ENCODE data around the gene SKIC2.
"Not testable (repeated sequence)": the region's sequence is repeated elsewhere in the genome, so short reads cannot be mapped to it uniquely, and the experiment has no call there.

The SKIC2 gene

DNA sequence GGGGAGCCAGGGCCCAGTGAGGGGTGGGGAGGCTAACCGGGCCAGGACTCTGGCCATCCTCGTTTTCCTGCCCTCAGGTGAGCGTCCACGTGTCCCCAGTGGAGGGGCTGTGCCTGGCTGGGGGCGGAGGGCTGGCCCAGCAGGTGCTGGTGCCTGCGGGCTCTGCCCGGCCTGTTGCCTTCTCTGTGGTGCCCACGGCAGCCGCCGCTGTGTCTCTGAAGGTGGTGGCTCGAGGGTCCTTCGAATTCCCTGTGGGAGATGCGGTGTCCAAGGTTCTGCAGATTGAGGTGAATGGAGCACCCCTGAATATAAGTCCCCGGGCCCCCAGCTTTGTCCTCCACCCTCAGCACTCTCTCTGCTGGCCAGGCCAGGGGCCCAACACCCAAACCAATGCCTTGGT is 35.4 kb downstream of the SKIC2 start:
- not testable (repeated sequence) for DNase-seq (ENCODE audit: low spot score)

- DNase-seq (ENCODE audit: low spot score), result not testable (repeated sequence)
These were observed 37.4 kb downstream of the SKIC2 start for GRCh38 chr6:31996385-31996784.

DNA sequence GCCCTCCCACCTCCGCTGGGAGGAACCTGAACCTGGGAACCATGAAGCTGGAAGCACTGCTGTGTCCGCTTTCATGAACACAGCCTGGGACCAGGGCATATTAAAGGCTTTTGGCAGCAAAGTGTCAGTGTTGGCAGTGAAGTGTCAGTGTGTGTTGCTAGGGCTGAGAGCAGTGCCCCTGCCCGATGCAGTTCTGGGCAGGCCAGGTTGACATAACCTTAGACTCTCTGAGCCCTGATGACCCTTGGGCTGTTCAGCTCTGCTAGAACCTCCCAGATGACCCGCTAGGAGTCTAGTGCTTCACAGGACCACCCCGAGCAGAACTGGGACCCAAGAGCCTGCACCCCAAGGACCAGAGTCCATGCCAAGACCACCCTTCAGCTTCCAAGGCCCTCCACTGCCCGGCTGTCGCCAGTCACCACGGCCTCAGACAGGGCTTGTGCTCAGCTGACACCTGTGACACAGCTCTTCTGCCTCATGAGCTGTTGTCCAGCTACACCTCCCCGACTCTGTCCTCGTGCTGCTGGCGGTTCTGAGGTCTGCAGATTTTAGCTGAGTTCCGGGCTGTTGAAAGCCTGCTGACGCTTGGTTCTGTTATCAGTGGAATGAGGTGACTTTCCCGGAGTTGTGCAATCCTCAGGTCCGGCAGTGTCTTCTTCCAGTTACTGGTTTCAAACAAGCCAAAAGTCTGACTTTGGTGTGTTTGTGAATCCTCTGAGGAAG is 43.7 kb downstream of the SKIC2 start:
- DNase-seq (ENCODE audit: low spot score), result not testable (repeated sequence)

- not testable (repeated sequence) for DNase-seq (ENCODE audit: low spot score)
These were observed 44.3 kb downstream of the SKIC2 start for GRCh38 chr6:32003301-32003700.

GRCh38 chr6:32004393-32004792 is 45.4 kb downstream of the SKIC2 start:
- not testable (repeated sequence) for DNase-seq (ENCODE audit: low spot score)

DNA sequence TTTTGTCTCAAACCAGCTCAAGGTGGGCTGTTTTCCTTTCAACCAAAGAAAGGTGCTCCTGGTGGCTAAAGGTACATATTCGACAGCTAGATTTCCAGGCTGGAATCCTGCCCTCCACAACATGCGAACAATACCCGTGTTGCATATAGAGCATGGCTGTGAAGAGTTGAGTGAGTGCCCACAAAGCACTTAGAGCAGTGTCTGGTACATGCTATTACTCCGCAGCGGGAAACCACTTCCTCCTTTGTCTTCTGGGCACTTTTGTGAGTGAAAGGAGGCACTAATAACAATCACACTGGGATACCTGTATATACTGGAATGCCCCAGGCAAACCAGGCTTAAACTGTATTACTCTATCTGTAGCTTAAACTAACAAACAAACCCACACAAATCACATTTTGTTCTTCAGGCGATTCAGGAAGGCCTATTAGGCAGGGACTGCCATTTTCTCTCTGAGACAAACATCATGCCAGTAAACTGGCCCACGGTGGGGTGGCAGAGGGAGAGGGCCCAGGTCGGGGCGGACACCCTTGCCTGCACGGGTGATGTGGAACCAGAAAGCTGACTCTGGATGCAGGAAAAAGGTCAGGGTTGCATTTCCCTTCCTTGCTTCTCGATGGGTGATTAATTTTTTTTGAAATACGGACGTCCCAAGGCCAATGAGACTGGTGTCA is 46.0 kb downstream of the SKIC2 start:
- DNase-seq (ENCODE audit: low spot score), result not testable (repeated sequence)

DNA sequence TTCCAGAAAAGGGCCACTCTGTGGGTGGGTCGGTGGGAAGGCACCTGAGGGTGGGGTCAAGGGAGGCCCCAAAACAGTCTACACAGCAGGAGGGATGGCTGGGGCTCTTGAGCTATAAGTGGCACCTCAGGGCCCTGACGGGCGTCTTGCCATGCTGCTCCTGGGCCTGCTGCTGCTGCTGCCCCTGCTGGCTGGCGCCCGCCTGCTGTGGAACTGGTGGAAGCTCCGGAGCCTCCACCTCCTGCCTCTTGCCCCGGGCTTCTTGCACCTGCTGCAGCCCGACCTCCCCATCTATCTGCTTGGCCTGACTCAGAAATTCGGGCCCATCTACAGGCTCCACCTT is 46.5 kb downstream of the SKIC2 start:
- not testable (repeated sequence) for DNase-seq (ENCODE audit: low spot score)

- peak; percentile 0 for DNase-seq (ENCODE audit: low spot score)
These were observed 47.1 kb downstream of the SKIC2 start for GRCh38 chr6:32005991-32006529.

DNA sequence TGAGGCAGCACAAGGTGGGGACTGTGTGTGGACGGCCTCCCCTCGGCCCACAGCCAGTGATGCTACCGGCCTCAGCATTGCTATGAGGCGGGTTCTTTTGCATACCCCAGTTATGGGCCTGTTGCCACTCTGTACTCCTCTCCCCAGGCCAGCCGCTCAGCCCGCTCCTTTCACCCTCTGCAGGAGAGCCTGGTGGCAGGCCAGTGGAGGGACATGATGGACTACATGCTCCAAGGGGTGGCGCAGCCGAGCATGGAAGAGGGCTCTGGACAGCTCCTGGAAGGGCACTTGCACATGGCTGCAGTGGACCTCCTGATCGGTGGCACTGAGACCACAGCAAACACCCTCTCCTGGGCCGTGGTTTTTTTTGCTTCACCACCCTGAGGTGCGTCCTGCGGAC is 48.1 kb downstream of the SKIC2 start:
- not testable (repeated sequence) for DNase-seq (ENCODE audit: low spot score)

DNA sequence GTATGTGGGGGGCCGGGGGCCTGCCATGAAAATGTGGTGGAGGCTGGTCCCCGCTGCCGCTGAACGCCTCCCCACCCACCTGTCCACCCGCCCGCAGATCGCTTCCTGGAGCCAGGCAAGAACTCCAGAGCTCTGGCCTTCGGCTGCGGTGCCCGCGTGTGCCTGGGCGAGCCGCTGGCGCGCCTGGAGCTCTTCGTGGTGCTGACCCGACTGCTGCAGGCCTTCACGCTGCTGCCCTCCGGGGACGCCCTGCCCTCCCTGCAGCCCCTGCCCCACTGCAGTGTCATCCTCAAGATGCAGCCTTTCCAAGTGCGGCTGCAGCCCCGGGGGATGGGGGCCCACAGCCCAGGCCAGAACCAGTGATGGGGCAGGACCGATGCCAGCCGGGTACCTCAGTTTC is 49.1 kb downstream of the SKIC2 start:
- not testable (repeated sequence) for DNase-seq (ENCODE audit: low spot score)

DNA sequence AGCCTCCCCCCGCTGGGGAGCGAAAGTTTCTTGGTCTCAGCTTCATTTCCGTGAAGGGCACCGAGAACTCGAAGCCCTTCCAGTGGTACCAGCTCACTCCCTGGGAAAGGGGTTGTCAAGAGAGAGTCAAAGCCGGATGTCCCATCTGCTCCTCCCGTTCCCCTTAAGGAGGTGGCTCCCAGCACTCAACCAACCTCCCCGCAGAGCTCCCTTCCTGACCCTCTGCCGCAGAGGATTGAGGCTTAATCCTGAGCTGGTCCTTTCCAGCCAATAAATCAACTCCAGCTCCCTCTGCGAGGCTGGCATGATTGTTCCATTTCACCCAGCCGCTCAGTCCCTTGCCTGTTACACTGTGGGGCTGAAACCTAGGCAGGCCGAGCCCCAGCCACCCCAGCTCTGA is 49.6 kb downstream of the SKIC2 start:
- DNase-seq (ENCODE audit: low spot score), result peak; percentile 2

DNA sequence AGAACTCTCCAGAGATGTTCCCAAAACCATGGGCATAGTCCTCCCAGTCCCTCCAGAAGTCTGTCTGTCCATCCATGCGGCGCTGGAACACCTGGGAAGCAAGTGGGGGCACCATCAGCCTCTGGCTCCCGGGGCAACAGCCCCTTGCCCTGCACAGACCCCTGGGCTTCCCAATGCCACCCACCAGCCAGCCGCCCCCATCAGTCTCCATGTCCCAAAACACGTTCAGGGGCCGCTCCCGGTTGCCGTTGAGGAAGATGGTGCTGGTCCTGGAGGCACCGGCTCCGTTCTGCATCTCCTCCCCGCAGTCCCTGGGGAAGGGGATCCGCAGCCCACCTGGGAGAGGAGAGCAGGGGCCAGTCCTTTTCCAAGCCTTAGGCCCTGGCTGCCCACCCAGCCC is 50.6 kb downstream of the SKIC2 start:
- DNase-seq (ENCODE audit: low spot score), result not testable (repeated sequence)

- DNase-seq (ENCODE audit: low spot score), result peak; percentile 1
These were observed 52.0 kb downstream of the SKIC2 start for GRCh38 chr6:32010856-32011530.

DNA sequence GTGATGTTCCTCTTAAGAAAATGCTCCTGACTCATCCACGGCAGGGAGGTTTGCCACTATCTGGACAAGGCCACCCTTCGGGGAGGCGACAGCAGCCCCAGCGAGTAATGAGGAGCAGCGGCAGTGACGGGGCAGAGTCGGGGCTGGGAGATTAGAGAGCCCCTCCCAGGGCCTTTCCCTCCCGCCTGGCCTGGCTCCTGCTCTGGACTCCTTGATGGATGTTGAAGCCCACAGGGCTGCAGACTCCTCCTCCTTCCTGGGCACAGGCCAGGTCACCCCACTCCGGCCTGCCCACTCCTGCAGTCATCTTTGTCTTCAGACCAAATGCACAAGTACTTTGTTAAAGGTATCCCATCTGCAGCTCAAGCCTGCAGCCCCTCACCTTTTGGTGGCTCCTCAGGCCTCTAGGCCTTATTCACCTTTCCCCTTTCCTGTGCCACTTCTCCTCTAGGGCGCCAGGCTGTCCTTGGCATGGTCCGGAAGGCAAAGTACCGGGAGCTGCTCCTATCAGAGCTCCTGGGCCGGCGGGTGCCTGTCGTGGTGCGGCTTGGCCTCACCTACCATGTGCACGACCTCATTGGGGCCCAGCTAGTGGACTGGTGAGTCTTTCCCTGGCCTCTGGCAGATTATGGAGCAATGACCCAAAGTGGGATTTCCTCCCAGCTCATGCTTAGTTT is 54.1 kb downstream of the SKIC2 start:
- DNase-seq (ENCODE audit: low spot score), result not testable (repeated sequence)

GRCh38 chr6:32013738-32014137 is 54.8 kb downstream of the SKIC2 start:
- DNase-seq (ENCODE audit: low spot score), result not testable (repeated sequence)

GRCh38 chr6:32014547-32014946 is 55.6 kb downstream of the SKIC2 start, which contains the start of gene C4B:
C4B (plus strand) TSS chr6:32014795; CDS start chr6:32014846, 51 bp downstream.
- not testable (repeated sequence) for DNase-seq (ENCODE audit: low spot score)
